ENCODE data around the gene SERPINB6. TPM values are rescaled to one million over a fixed set of nuclear protein-coding genes. Genes with fewer than 3 reads are reported as not detected.

Gene SERPINB6
- total and polyA plus RNA-seq, 4 donors: 24.0 to 32.4 (median 31.8) TPM

DNA sequence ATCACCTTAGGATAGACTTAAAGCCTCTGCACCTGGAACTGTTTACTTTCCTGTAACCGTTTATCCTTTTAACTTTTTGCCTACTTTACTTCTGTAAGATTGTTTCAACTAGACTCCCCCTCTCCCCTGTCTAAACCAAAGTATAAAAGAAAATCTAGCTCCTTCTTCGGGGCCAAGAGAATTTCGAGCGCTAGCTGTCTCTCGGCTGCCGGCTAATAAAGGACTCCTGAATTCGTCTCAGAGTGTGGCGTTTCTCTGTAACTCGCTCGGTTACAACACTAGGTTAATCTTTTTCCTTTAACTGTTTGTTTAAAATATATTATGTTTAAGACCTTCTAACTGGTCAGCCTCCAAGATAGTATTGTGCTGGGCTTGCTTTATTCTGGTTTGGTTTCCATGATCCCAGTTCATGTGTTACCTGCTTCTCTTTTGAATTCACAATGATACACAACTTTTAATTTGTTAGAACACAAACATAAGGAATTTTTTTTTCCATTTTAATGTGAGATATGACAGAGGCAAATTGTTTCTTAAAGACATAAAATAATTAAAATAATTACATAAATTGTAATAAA is 19.7 kb upstream of the SERPINB6 start (continued):
- TF ChIP-seq GABPA (IDR thresholded peaks at IDR 0.05 in 1 of 2, conservative IDR thresholded peaks at IDR 0.05 in 1 of 2) (no peak), FOXA1 (IDR thresholded peaks at IDR 0.05) (no peak), EGR1 (IDR thresholded peaks at IDR 0.05; ENCODE audit: low read depth in 2 of 2) (no peak), HNF4G (IDR thresholded peaks at IDR 0.05) (no peak)
- TF ChIP-seq, protein P1, sequence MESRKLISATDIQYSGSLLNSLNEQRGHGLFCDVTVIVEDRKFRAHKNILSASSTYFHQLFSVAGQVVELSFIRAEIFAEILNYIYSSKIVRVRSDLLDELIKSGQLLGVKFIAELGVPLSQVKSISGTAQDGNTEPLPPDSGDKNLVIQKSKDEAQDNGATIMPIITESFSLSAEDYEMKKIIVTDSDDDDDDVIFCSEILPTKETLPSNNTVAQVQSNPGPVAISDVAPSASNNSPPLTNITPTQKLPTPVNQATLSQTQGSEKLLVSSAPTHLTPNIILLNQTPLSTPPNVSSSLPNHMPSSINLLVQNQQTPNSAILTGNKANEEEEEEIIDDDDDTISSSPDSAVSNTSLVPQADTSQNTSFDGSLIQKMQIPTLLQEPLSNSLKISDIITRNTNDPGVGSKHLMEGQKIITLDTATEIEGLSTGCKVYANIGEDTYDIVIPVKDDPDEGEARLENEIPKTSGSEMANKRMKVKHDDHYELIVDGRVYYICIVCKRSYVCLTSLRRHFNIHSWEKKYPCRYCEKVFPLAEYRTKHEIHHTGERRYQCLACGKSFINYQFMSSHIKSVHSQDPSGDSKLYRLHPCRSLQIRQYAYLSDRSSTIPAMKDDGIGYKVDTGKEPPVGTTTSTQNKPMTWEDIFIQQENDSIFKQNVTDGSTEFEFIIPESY (IDR thresholded peaks at IDR 0.05): no peak

GRCh38 chr6:2990248-2990931 is 19.0 kb upstream of the SERPINB6 start:
- Histone ChIP-seq H3K4me3 (ENCODE audit: low read depth in 1 of 3, low read length in 3 of 3) (peak overlapping the region; percentile 63 to 97 (median 73)), H3K36me3 (ENCODE audit: control insufficient read depth in 4 of 4, insufficient read depth in 3 of 4, low read depth in 1 of 4, low read length in 3 of 4) (no peaks in the 10 kb centered on the region), H3K9me3 (ENCODE audit: control insufficient read depth in 4 of 4, low read length in 3 of 4) (no peaks in the 10 kb centered on the region), H3K27ac (ENCODE audit: low read depth in 1 of 2, low read length in 2 of 2) (peak overlapping the region; percentile 94 to 100), H3K4me1 (ENCODE audit: control insufficient read depth in 4 of 4, insufficient read depth in 4 of 4, low read length in 3 of 4) (peaks cover 3 to 9% (median 6%) of the 10 kb centered on the region in 4 donors), H3K9ac (ENCODE audit: low read depth in 1 of 2, low read length in 2 of 2) (peak overlapping the region; percentile 34 to 100), H3K27me3 (ENCODE audit: control insufficient read depth in 4 of 4, insufficient read depth in 4 of 4, low read length in 3 of 4) (no peaks in the 10 kb centered on the region)
- 1% methylated on average over 19 of the region's 19 CpGs for WGBS
- DNase-seq (ENCODE audit: low spot score): peak; percentile 70
- TF ChIP-seq, protein P2, sequence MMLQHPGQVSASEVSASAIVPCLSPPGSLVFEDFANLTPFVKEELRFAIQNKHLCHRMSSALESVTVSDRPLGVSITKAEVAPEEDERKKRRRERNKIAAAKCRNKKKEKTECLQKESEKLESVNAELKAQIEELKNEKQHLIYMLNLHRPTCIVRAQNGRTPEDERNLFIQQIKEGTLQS (IDR thresholded peaks at IDR 0.05): no peak
- TF ChIP-seq, protein P3, sequence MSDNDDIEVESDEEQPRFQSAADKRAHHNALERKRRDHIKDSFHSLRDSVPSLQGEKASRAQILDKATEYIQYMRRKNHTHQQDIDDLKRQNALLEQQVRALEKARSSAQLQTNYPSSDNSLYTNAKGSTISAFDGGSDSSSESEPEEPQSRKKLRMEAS (IDR thresholded peaks at IDR 0.05): no peak

GRCh38 chr6:2989332-2990247 is 18.2 kb upstream of the SERPINB6 start:
- under 1% methylated on average over 22 of the region's 22 CpGs for WGBS
- H3K36me3 ChIP-seq (ENCODE audit: control insufficient read depth in 4 of 4, insufficient read depth in 3 of 4, low read depth in 1 of 4, low read length in 3 of 4): no peaks in the 10 kb centered on the region
- H3K9ac ChIP-seq (ENCODE audit: low read depth in 1 of 2, low read length in 2 of 2): peak overlapping the region; percentile 34 to 100
- peak; percentile 82 for DNase-seq (ENCODE audit: low spot score)
- no peaks in the 10 kb centered on the region for H3K27me3 ChIP-seq (ENCODE audit: control insufficient read depth in 4 of 4, insufficient read depth in 4 of 4, low read length in 3 of 4)
- peaks cover 3 to 9% (median 6%) of the 10 kb centered on the region in 4 donors for H3K4me1 ChIP-seq (ENCODE audit: control insufficient read depth in 4 of 4, insufficient read depth in 4 of 4, low read length in 3 of 4)
- H3K27ac ChIP-seq (ENCODE audit: low read depth in 1 of 2, low read length in 2 of 2): peak overlapping the region; percentile 94 to 100
- H3K9me3 ChIP-seq (ENCODE audit: control insufficient read depth in 4 of 4, low read length in 3 of 4): no peaks in the 10 kb centered on the region
- peak overlapping the region; percentile 63 to 97 (median 73) for H3K4me3 ChIP-seq (ENCODE audit: low read depth in 1 of 3, low read length in 3 of 3)
- peak; percentile 27 to 70 for TF ChIP-seq GABPA (IDR thresholded peaks at IDR 0.05 in 1 of 2, conservative IDR thresholded peaks at IDR 0.05 in 1 of 2)
- no peak for TF ChIP-seq CTCF (IDR thresholded peaks at IDR 0.05; ENCODE audit: low read depth, low read length, missing input control)
- peak; percentile 40 for TF ChIP-seq FOXA1 (IDR thresholded peaks at IDR 0.05)
- peak; percentile 100 for TF ChIP-seq YY1 (IDR thresholded peaks at IDR 0.05)
- TF ChIP-seq RXRA (IDR thresholded peaks at IDR 0.05): peak; percentile 31 to 33
- TF ChIP-seq TAF1 (conservative IDR thresholded peaks at IDR 0.05): peak; percentile 89
- TF ChIP-seq, protein P1 (IDR thresholded peaks at IDR 0.05): peak; percentile 41
- TF ChIP-seq HNF4A (conservative IDR thresholded peaks at IDR 0.05): no peak
- TF ChIP-seq, protein P2 (IDR thresholded peaks at IDR 0.05): no peak
- TF ChIP-seq HNF4G (IDR thresholded peaks at IDR 0.05): no peak
- peak; percentile 91 for TF ChIP-seq REST (IDR thresholded peaks at IDR 0.05)
- peak; percentile 23 for TF ChIP-seq NR2F2 (IDR thresholded peaks at IDR 0.05)
- TF ChIP-seq, protein P3 (IDR thresholded peaks at IDR 0.05): peak; percentile 70
